HCT116 (cell line): Measurements from ENCODE around the gene TTC33. TPM values are rescaled to one million over a fixed set of nuclear protein-coding genes. Genes with fewer than 3 reads are reported as not detected.
A peak's percentile ranks its signal among the peaks of the same experiment; 100 is the strongest.

Source experiments
- ATAC-seq: fragments of 200-7000 bp; cut with Tn5 transposase; 2 replicates; pipeline ENCODE4 v1.9.1; 2020; ENCODE audit warnings: mild to moderate bottlenecking, moderate library complexity
- BruUV-seq: library from RNA; stranded (reverse); fragments of 400-500 nt; replicated peaks from 2 replicates; lab custom pipeline; 2021; lab: Mats Ljungman, UMichigan
- CTCF ChIA-PET: fragments of 300-600 bp; sonication (Branson Sonifier 250); formaldehyde crosslinking; loops from one replicate; lab custom pipeline; 2021; ENCODE audit warnings: antibody characterized with exemption; lab: Charles Lee
- POLR2A ChIA-PET: fragments of 300-600, 350-600 bp; sonication (Branson Sonifier 250); formaldehyde crosslinking; loops from one replicate; lab custom pipeline; 2021; ENCODE audit warnings: antibody characterized with exemption; lab: Charles Lee
- RAD21 ChIA-PET, 2 experiments: fragments of 300-600 bp; sonication (Branson Sonifier 250); formaldehyde crosslinking; loops; one replicate each; lab custom pipeline; 2023; ENCODE audit warnings: low total read pairs in 2 of 2; ENCODE audit not compliant: uncharacterized antibody in 2 of 2, unreplicated experiment in 2 of 2, low non-redundant PET in 1 of 2; lab: Charles Lee
- DNase-seq: peaks from one replicate; pipeline ENCODE4 v3.0.0-alpha.2; 2010; ENCODE audit warnings: low read depth, low spot score
- H2AFZ ChIP-seq: fragments of 200-600 bp; shearing (Covaris generic), sonication (generic); 2 replicates; pipeline ENCODE4 v1.6.1; 2017; ENCODE audit warnings: low read depth, mixed run types, mixed read lengths, antibody characterized with exemption, low read length; ENCODE audit not compliant: poor library complexity, severe bottlenecking
- H3K27ac ChIP-seq: 2 replicates; pipeline ENCODE4 v1.5.1; 2012; ENCODE audit warnings: low read depth, low read length
- H3K27me3 ChIP-seq: fragments of 200-600 bp; sonication (generic); 2 replicates; pipeline ENCODE4 v1.6.1; 2016; ENCODE audit warnings: mixed run types, low read length, mixed read lengths; ENCODE audit not compliant: insufficient read depth
- H3K36me3 ChIP-seq, 2 experiments: fragments of 200-500 bp in 1 of 2; fragments of 200-600 bp in 1 of 2; sonication (Bioruptor generic) in 1 of 2; sonication (generic) in 1 of 2; 2 replicates each; pipeline versions ENCODE4 v1.5.1 to v1.6.1; 2014 to 2016; ENCODE audit warnings: low read length in 2 of 2, inconsistent platforms in 1 of 2, mixed read lengths in 1 of 2, mixed run types in 1 of 2; ENCODE audit not compliant: insufficient read depth in 2 of 2, control insufficient read depth in 1 of 2
- H3K4me1 ChIP-seq, 2 experiments: fragments of 200-600 bp in 1 of 2; sonication (generic) in 1 of 2; 2 replicates each; pipeline versions ENCODE4 v1.5.1 to v1.6.1; 2012 to 2017; ENCODE audit warnings: low read length in 2 of 2, inconsistent platforms in 1 of 2, mild to moderate bottlenecking in 1 of 2, mixed read lengths in 1 of 2, mixed run types in 1 of 2, moderate library complexity in 1 of 2; ENCODE audit not compliant: insufficient read depth in 2 of 2, control insufficient read depth in 1 of 2
- H3K4me2 ChIP-seq: fragments of 200-600 bp; sonication (generic); 2 replicates; pipeline ENCODE4 v1.6.1; 2017; ENCODE audit warnings: mixed run types, low read length, mixed read lengths
- H3K4me3 ChIP-seq, 2 experiments: fragments of 200-600 bp in 1 of 2; sonication (generic) in 1 of 2; replicated peaks in 1 of 2; 2 replicates each; pipeline ENCODE4 v1.5.1; 2011 to 2016; ENCODE audit warnings: low read length in 2 of 2, control low read depth in 1 of 2, low read depth in 1 of 2, mild to moderate bottlenecking in 1 of 2, mixed read lengths in 1 of 2, mixed run types in 1 of 2
- H3K79me2 ChIP-seq: fragments of 200-600 bp; sonication (generic); 2 replicates; pipeline ENCODE4 v1.6.1; 2017; ENCODE audit warnings: mild to moderate bottlenecking, mixed run types, low read length, moderate library complexity, mixed read lengths; ENCODE audit not compliant: insufficient read depth
- H3K9ac ChIP-seq: fragments of 200-600 bp; sonication (generic); 2 replicates; pipeline ENCODE4 v1.6.1; 2016; ENCODE audit warnings: low read length, mixed read lengths
- H3K9me2 ChIP-seq: fragments of 200-600 bp; sonication (generic), shearing (Covaris generic); 2 replicates; pipeline ENCODE4 v1.6.1; 2017; ENCODE audit warnings: mixed run types, mild to moderate bottlenecking, moderate library complexity; ENCODE audit not compliant: insufficient read depth
- H3K9me3 ChIP-seq, 2 experiments: fragments of 200-500 bp in 1 of 2; fragments of 200-600 bp in 1 of 2; sonication (Bioruptor generic) in 1 of 2; sonication (generic) in 1 of 2; 2 replicates each; pipeline ENCODE4 v1.6.1; 2014 to 2017; ENCODE audit warnings: low read length in 2 of 2, mixed read lengths in 2 of 2, inconsistent platforms in 1 of 2, low read depth in 1 of 2, mild to moderate bottlenecking in 1 of 2, mixed run types in 1 of 2, moderate library complexity in 1 of 2; ENCODE audit not compliant: control insufficient read depth in 1 of 2, insufficient read depth in 1 of 2
- H4K20me1 ChIP-seq: fragments of 200-600 bp; sonication (generic), shearing (Covaris generic); 2 replicates; pipeline ENCODE4 v1.6.1; 2017; ENCODE audit warnings: mixed run types, mild to moderate bottlenecking, moderate library complexity; ENCODE audit not compliant: insufficient read depth
- CBX3 ChIP-seq: IDR thresholded peaks from 2 replicates; pipeline ENCODE4 v1.6.1; 2012; ENCODE audit warnings: low read depth
- EGR1 ChIP-seq: IDR thresholded peaks from 2 replicates; pipeline ENCODE4 v1.6.1; 2012; ENCODE audit warnings: low read depth
- EZH2phosphoT487 ChIP-seq: fragments of 200-600 bp; IDR thresholded peaks from 2 replicates; pipeline ENCODE4 v1.6.1; 2018; ENCODE audit warnings: antibody characterized with exemption, borderline replicate concordance
- POLR2A ChIP-seq: IDR thresholded peaks from 2 replicates; pipeline ENCODE4 v1.7.0; 2011; ENCODE audit warnings: borderline replicate concordance; ENCODE audit not compliant: insufficient read depth, insufficient read length; ENCODE audit errors: extremely low read depth
- RAD21 ChIP-seq: IDR thresholded peaks from 2 replicates; pipeline ENCODE4 v1.6.1; 2012; ENCODE audit warnings: low read depth, mild to moderate bottlenecking
- SRF ChIP-seq: IDR thresholded peaks from 2 replicates; pipeline ENCODE4 v1.6.1; 2012; ENCODE audit warnings: low read depth
- TCF7L2 ChIP-seq: IDR thresholded peaks from 2 replicates; pipeline ENCODE4 v1.7.0; 2011; ENCODE audit warnings: borderline replicate concordance, inconsistent platforms; ENCODE audit not compliant: insufficient read depth, insufficient read length; ENCODE audit errors: extremely low read depth
- YY1 ChIP-seq: IDR thresholded peaks from 2 replicates; pipeline ENCODE4 v1.6.1; 2011; ENCODE audit warnings: low read length, low read depth, moderate library complexity, mild to moderate bottlenecking; ENCODE audit not compliant: insufficient replicate concordance; ENCODE audit errors: extremely low read depth
- intact Hi-C: fragments of 100-400 bp; cut with micrococcal nuclease; formaldehyde crosslinking; loops from 2 replicates; pipeline ENCODE4 v1.10.0; 2022
- total RNA-seq: library from RNA; stranded (reverse); gene quantifications from one replicate; pipeline ENCODE4 v1.2.1, GENCODE V29; 2021; ENCODE audit not compliant: unreplicated experiment
- TF ChIP-seq, protein P1 (sequence below): IDR thresholded peaks from 2 replicates; pipeline ENCODE4 v1.6.1; 2012; ENCODE audit warnings: low read depth

TTC33 gene
- total RNA-seq, 1 experiment from 2014 or later = 14.5 TPM

DNA sequence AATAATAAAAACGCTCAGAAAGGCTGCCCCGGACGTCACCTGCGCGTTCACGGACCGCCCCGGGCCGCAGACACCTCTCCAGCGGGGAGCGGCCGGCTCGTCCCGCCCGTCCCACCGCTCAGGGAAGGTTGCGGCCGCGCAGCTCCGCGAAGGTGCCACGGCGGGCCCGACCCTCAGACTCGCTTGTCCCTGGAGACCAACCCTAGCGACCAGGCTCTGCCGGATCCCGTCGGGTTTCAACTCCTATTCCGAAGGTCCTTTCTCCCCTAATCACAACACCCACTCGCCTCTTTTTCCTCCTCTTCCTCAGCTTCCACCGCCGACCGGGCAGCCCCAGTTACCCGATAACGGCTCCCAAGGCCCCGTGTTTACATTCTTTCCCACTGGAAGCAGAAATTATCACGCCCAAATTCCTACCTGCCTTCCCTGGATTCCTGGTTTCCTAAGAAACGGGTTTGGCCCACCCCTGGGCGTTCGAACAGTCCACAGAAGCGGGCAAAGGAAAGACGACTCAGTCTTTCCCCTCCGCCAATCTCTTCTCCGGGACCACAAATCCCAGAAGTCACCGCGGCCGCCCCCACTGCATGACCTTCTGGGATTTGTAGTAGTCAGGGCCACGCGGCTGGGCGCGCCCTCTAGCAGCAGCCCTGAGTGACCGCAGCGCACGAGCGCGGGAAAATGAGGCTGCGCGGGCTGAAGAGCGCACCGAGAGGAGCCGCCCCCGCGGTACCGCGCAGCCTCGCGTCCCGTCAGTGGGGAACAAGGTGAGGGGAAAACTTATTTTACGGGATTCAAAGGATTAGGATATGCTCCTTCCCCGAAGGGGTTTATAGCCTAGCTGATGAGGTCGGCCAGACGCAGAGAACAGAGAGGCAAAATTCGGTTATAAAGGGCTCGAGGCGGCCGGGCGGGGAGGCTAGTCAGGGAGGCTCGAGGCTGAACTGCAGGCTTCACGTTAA, at the start of gene TTC33 (continued):
- TF ChIP-seq, protein P1, sequence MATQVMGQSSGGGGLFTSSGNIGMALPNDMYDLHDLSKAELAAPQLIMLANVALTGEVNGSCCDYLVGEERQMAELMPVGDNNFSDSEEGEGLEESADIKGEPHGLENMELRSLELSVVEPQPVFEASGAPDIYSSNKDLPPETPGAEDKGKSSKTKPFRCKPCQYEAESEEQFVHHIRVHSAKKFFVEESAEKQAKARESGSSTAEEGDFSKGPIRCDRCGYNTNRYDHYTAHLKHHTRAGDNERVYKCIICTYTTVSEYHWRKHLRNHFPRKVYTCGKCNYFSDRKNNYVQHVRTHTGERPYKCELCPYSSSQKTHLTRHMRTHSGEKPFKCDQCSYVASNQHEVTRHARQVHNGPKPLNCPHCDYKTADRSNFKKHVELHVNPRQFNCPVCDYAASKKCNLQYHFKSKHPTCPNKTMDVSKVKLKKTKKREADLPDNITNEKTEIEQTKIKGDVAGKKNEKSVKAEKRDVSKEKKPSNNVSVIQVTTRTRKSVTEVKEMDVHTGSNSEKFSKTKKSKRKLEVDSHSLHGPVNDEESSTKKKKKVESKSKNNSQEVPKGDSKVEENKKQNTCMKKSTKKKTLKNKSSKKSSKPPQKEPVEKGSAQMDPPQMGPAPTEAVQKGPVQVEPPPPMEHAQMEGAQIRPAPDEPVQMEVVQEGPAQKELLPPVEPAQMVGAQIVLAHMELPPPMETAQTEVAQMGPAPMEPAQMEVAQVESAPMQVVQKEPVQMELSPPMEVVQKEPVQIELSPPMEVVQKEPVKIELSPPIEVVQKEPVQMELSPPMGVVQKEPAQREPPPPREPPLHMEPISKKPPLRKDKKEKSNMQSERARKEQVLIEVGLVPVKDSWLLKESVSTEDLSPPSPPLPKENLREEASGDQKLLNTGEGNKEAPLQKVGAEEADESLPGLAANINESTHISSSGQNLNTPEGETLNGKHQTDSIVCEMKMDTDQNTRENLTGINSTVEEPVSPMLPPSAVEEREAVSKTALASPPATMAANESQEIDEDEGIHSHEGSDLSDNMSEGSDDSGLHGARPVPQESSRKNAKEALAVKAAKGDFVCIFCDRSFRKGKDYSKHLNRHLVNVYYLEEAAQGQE = no peak
- TF ChIP-seq EGR1 (peak; percentile 90), YY1 (peak; percentile 64), SRF (no peak), RAD21 (0 out of 2 replicates have a peak, but pooled peaks have one; percentile 22), EZH2phosphoT487 (no peak)
- TF ChIP-seq, all 23 proteins: peak for 12

DNA sequence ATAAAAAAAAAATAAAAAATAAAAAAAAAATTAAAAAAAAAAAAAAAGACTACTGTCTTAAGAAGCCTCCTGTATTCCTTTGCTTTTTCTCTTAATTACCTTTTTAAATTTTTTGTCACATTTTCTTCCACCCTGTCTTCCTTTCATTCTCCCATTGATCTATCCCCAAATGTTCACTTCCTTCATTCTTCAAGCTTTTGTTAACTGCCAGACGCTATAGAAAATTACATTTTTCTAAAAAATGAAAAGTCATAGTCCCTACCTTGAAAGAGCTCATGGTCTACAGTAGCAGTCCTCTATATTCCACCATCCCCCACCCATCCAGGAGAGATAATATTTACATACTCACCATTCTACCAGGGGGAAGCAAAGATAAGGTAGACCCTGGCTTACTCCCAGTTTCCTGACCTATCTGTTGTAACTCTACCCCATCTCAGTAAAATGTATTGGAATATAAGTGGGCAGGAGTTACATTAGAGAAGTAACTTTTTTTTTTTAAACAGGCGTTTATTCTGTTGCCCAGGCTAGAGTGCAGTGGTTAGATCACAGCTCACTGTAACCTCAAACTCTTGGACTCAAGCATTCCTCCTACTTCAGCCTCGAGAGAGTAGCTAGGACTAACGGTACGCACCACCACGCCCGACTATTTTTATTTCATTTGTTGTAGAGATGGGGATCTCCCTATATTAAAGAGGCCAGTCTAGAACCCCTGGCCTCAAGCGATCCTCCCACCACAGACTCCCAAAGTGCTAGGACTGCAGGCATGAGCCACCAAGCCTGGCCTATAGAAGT, 46.2 kb upstream of the TTC33 start:
- ATAC-seq (no peak), DNase-seq (no peak)
- Histone ChIP-seq H3K4me3 (no peak overlapping the region), H2AFZ (no peak overlapping the region), H3K4me2 (no peak overlapping the region), H3K9ac (no peak overlapping the region), H4K20me1 (no peaks in the 10 kb centered on the region), H3K27ac (no peak overlapping the region), H3K9me3 (no peaks in the 10 kb centered on the region), H3K36me3 (no peaks in the 10 kb centered on the region), H3K27me3 (no peaks in the 10 kb centered on the region), H3K9me2 (no peaks in the 10 kb centered on the region), H3K4me1 (peaks cover 8 to 11% of the 10 kb centered on the region in 2 experiments), H3K79me2 (peaks cover 7% of the 10 kb centered on the region)
- intact Hi-C loops = no loop called here
- no TSS peak for BruUV-seq
- TF ChIP-seq SRF (no peak), CBX3 (no peak), TCF7L2 (no peak), POLR2A (no peak)
- CTCF ChIA-PET = no interaction called here
- RAD21 ChIA-PET = no interaction called here
- POLR2A ChIA-PET = no interaction called here
